ENCODE data around the gene PRSS27. TPM values are rescaled to one million over a fixed set of nuclear protein-coding genes. Genes with fewer than 3 reads are reported as not detected.

The PRSS27 gene
- polyA plus RNA-seq, 1 of the 3 experiments (the other 2 are of a cell fraction): 7.7 TPM

- no peak overlapping the region for H3K4me2 ChIP-seq
- peaks cover 0 to 75% of the 10 kb centered on the region in 2 experiments for H3K36me3 ChIP-seq (replicated peaks in 1 of 2; ENCODE audit: control insufficient read depth in 1 of 2, insufficient read depth in 2 of 2, low read length in 1 of 2)
- H3K79me2 ChIP-seq (ENCODE audit: insufficient read depth): 0 out of 2 replicates have a peak, but pooled peaks cover 4% of the 10 kb centered on the region
- no peaks in the 10 kb centered on the region for H3K9me3 ChIP-seq
- H3K9me2 ChIP-seq: no peaks in the 10 kb centered on the region
- ChIA-PET CTCF (interaction anchor here (1.5 kb wide), 1 partner anchor 119 kb away, joined by 3 read pairs; no protein-coding TSS in a partner anchor), POLR2A (interaction anchor here (0.9 kb wide), 1 partner anchor 22 kb away, joined by 3 read pairs; the partner anchor contains the start of gene KCTD5)
- H4K20me1 ChIP-seq (ENCODE audit: insufficient read depth): no peaks in the 10 kb centered on the region
- no peak overlapping the region for H2AFZ ChIP-seq (ENCODE audit: low read depth)
- H3K4me1 ChIP-seq (ENCODE audit: control insufficient read depth in 1 of 2, insufficient read depth in 2 of 2, low read depth in 1 of 2, low read length in 1 of 2): no peaks in the 10 kb centered on the region
- H3K27me3 ChIP-seq (ENCODE audit: insufficient read depth): no peaks in the 10 kb centered on the region
- no peak overlapping the region for H3K27ac ChIP-seq (ENCODE audit: low read depth in 2 of 2, low read length in 1 of 2)
- no peak overlapping the region for H3K9ac ChIP-seq
- 95% methylated on average over 14 of the region's 33 CpGs for WGBS (ENCODE audit: low lambda C conversion rate)
- H3K4me3 ChIP-seq (ENCODE audit: low read depth in 2 of 2, low read length in 1 of 2): no peak overlapping the region
- no peak for DNase-seq
- no peaks in the 10 kb centered on the region for H3F3A ChIP-seq (replicated peaks; ENCODE audit: insufficient read depth)
- TF ChIP-seq, protein P1, sequence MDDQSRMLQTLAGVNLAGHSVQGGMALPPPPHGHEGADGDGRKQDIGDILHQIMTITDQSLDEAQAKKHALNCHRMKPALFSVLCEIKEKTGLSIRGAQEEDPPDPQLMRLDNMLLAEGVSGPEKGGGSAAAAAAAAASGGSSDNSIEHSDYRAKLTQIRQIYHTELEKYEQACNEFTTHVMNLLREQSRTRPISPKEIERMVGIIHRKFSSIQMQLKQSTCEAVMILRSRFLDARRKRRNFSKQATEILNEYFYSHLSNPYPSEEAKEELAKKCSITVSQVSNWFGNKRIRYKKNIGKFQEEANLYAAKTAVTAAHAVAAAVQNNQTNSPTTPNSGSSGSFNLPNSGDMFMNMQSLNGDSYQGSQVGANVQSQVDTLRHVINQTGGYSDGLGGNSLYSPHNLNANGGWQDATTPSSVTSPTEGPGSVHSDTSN (IDR thresholded peaks at IDR 0.05): no peak
- no peak for TF ChIP-seq NRF1 (IDR thresholded peaks at IDR 0.05; ENCODE audit: low read depth, low read length)
- no peak for TF ChIP-seq REST (IDR thresholded peaks at IDR 0.05; ENCODE audit: low read depth, low read length)
- no peak for TF ChIP-seq RXRA (IDR thresholded peaks at IDR 0.05; ENCODE audit: borderline replicate concordance, low read depth)
- TF ChIP-seq, protein P2, sequence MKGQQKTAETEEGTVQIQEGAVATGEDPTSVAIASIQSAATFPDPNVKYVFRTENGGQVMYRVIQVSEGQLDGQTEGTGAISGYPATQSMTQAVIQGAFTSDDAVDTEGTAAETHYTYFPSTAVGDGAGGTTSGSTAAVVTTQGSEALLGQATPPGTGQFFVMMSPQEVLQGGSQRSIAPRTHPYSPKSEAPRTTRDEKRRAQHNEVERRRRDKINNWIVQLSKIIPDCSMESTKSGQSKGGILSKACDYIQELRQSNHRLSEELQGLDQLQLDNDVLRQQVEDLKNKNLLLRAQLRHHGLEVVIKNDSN (IDR thresholded peaks at IDR 0.05; ENCODE audit: borderline replicate concordance, low read depth): no peak
- no peak for TF ChIP-seq FOXJ3 (CRISPR knock-in tag; IDR thresholded peaks at IDR 0.05)
- TF ChIP-seq RCOR1 (IDR thresholded peaks at IDR 0.05; ENCODE audit: low read length): no peak
- TF ChIP-seq SMC3 (IDR thresholded peaks at IDR 0.05; ENCODE audit: low read depth, low read length): no peak
- TF ChIP-seq FOSL2 (IDR thresholded peaks at IDR 0.05; ENCODE audit: borderline replicate concordance, low read depth): no peak
- TF ChIP-seq USF2 (IDR thresholded peaks at IDR 0.05; ENCODE audit: borderline replicate concordance, low read depth, low read length): no peak
- no peak for TF ChIP-seq MEF2A (IDR thresholded peaks at IDR 0.05; ENCODE audit: borderline replicate concordance, low read depth)
- no peak for TF ChIP-seq TCF12 (IDR thresholded peaks at IDR 0.05)
- no peak for TF ChIP-seq JUND (IDR thresholded peaks at IDR 0.05)
- no peak for TF ChIP-seq TAF1 (IDR thresholded peaks at IDR 0.05; ENCODE audit: borderline replicate concordance, low read depth, low read length)
- TF ChIP-seq IRF3 (IDR thresholded peaks at IDR 0.05; ENCODE audit: low read depth, low read length): no peak
- no peak for TF ChIP-seq NFIC (IDR thresholded peaks at IDR 0.05; ENCODE audit: borderline replicate concordance)
- no peak for TF ChIP-seq FOXM1 (IDR thresholded peaks at IDR 0.05; ENCODE audit: low read depth)
- no peak for TF ChIP-seq EZH2phosphoT487 (IDR thresholded peaks at IDR 0.05; ENCODE audit: borderline replicate concordance, low read depth)
- no peak for TF ChIP-seq ELF1 (IDR thresholded peaks at IDR 0.05)
Measured at GRCh38 chr16:2704166-2704982, 15.7 kb downstream of the PRSS27 start.
